Spleen (tissue), 13 donors: Measurements from ENCODE around the gene TNNI3K. TPM values are rescaled to one million over a fixed set of nuclear protein-coding genes. Genes with fewer than 3 reads are reported as not detected.

Source experiments
- DNase-seq: peaks from one replicate; pipeline ENCODE4 v3.0.0-alpha.2; 2020
- H3K27ac ChIP-seq, 8 donors: fragments of 200-600 bp; sonication (generic) in 7 of 8; 1 replicate in 4 of 8; 2 replicates in 4 of 8; pipeline versions ENCODE4 v1.5.0 to v1.8.0; 2016 to 2021; ENCODE audit warnings: inconsistent platforms in 4 of 8, mild to moderate bottlenecking in 4 of 8, moderate library complexity in 1 of 8
- H3K27me3 ChIP-seq, 7 donors: fragments of 200-600 bp; sonication (generic) in 6 of 7; replicated peaks in 1 of 7; 1 replicate in 4 of 7; 2 replicates in 3 of 7; pipeline versions ENCODE4 v1.5.0 to v1.8.0; 2016 to 2021; ENCODE audit warnings: inconsistent platforms in 3 of 7, mild to moderate bottlenecking in 1 of 7
- H3K36me3 ChIP-seq, 6 donors: fragments of 200-600 bp; sonication (generic) in 5 of 6; 1 replicate in 4 of 6; 2 replicates in 2 of 6; pipeline versions ENCODE4 v1.5.0 to v1.8.0; 2016 to 2021; ENCODE audit warnings: inconsistent platforms in 2 of 6
- H3K4me1 ChIP-seq, 6 donors: fragments of 200-600 bp; sonication (generic) in 5 of 6; 1 replicate in 3 of 6; 2 replicates in 3 of 6; pipeline versions ENCODE4 v1.5.0 to v1.8.0; 2016 to 2021; ENCODE audit warnings: inconsistent platforms in 3 of 6
- H3K4me3 ChIP-seq, 8 donors: fragments of 200-600 bp; sonication (generic) in 7 of 8; 1 replicate in 4 of 8; 2 replicates in 4 of 8; pipeline versions ENCODE4 v1.5.0 to v1.8.0; 2016 to 2021; ENCODE audit warnings: inconsistent platforms in 4 of 8, mild to moderate bottlenecking in 4 of 8, moderate library complexity in 2 of 8
- H3K9me3 ChIP-seq, 8 donors: fragments of 200-600 bp; sonication (generic) in 7 of 8; 1 replicate in 4 of 8; 2 replicates in 4 of 8; pipeline versions ENCODE4 v1.5.0 to v1.8.0; 2016 to 2021; ENCODE audit warnings: inconsistent platforms in 4 of 8
- CTCF ChIP-seq, 11 experiments: fragments of 200-600 bp in 7 of 11; fragments of 450-650 bp in 4 of 11; sonication (generic) in 4 of 11; IDR thresholded peaks in 8 of 11; conservative IDR thresholded peaks in 3 of 11; 1 replicate in 7 of 11; 2 replicates in 4 of 11; pipeline versions ENCODE4 v1.4.0 to v1.8.0; 2016 to 2021; ENCODE audit warnings: antibody characterized with exemption in 11 of 11, inconsistent platforms in 4 of 11, mild to moderate bottlenecking in 1 of 11
- POLR2A ChIP-seq, 3 donors: fragments of 450-650 bp; IDR thresholded peaks; one replicate each; pipeline ENCODE4 v1.5.1; 2017; ENCODE audit warnings: antibody characterized with exemption in 3 of 3, mild to moderate bottlenecking in 1 of 3
- POLR2AphosphoS5 ChIP-seq, 3 donors: sonication (generic); formaldehyde crosslinking; IDR thresholded peaks; one replicate each; pipeline ENCODE4 v1.5.1; 2017; ENCODE audit warnings: antibody characterized with exemption in 3 of 3
- WGBS, 5 donors: extraction: QIAGEN DNeasy Blood & Tissue Kit in 3 of 5; methylation state at CpG; one replicate each; pipeline versions ENCODE4 v1.1.5 to v1.1.7; 2013 to 2018; 5-methylcytosine and 5-hydroxymethylcytosine counted together
- intact Hi-C: fragments of 100-400 bp; cut with DNase I; formaldehyde crosslinking; loops from one replicate; pipeline ENCODE4 v1.15.0; 2023; ENCODE audit warnings: low total_unique reads
- long read RNA-seq, 2 donors: transcript quantifications; one replicate each; lab custom pipeline, GENCODE V29; 2026
- polyA plus RNA-seq, 3 donors: library from polyadenylated mRNA; stranded (reverse); fragments of 200-250 nt; gene quantifications; one replicate each; pipeline ENCODE4 v1.2.1, GENCODE V29; 2013
- total RNA-seq, 7 donors: library from RNA; depleted of rRNA in 3 of 7; stranded (reverse); fragments of >200 nt in 3 of 7; fragmentation: NEBNext Ultra II Directional in 4 of 7; extraction: Animal tissue kit (Norgen Biotek cat#: 25700) in 4 of 7; gene quantifications; one replicate each; pipeline versions ENCODE4 v1.1.0 to v1.2.1, GENCODE V29; 2016 to 2021
- donor health status: healthy with polysubstance abuse.
- donor health status: DM: no; HTN: no; CAD: no; lungs with moderate emphysema.
- donor health status: DM: no; HTN: no; CAD: no.
- donor health status: Bipolar disorder and iron deficiency.
- donor health status: healthy.
- donor health status: DM: no; HTN: no; CAD: no.
- donor health status: DM: yes; HTN: yes; CAD: no.

TNNI3K gene
- 1 to 10 TPM in 6 of 7 donors, not detected in 1; 1.3 to 6.2 (median 2.8) TPM for total RNA-seq
- polyA plus RNA-seq = 1 to 10 TPM in 2 of 3 donors, under 1 TPM in 1; 0.41 to 2.8 (median 1.3) TPM
- long read RNA-seq, donor 1 = 0 reads
- long read RNA-seq, donor 2 = 0 reads

- no peaks in the 10 kb centered on the region for H3K4me1 ChIP-seq
- TF ChIP-seq POLR2AphosphoS5 (IDR thresholded peaks at IDR 0.05) = no peak
- no peak for TF ChIP-seq CTCF (IDR thresholded peaks at IDR 0.05 in 8 of 11, conservative IDR thresholded peaks at IDR 0.05 in 3 of 11)
- no peak for TF ChIP-seq POLR2A (IDR thresholded peaks at IDR 0.05)
- H3K27me3 ChIP-seq = no peaks in the 10 kb centered on the region
- H3K36me3 ChIP-seq = no peaks in the 10 kb centered on the region
- intact Hi-C loops = no loop called here
- no peak within 1 kb of the TSS for H3K4me3 ChIP-seq
- WGBS, 5 donors = 60 to 76% (median 70%) methylated on average over 2 of the region's 2 CpGs
- DNase-seq = no peak
- H3K9me3 ChIP-seq = peaks cover 0 to 5% (median 3%) of the 10 kb centered on the region in 8 donors
- H3K27ac ChIP-seq = no peak within 1 kb of the TSS
Measured at GRCh38 chr1:74235153-74235552, at the start of gene TNNI3K. TNNI3K (plus strand) TSS chr1:74235387; CDS start chr1:74235452, 65 bp downstream.

GRCh38 chr1:74193908-74194307 is 41.3 kb upstream of the TNNI3K start:
- peaks cover 0 to 7% (median 0%) of the 10 kb centered on the region in 8 donors for H3K9me3 ChIP-seq
- H3K27ac ChIP-seq = no peak overlapping the region
- H3K4me3 ChIP-seq = no peak overlapping the region
- no peaks in the 10 kb centered on the region for H3K27me3 ChIP-seq
- no peaks in the 10 kb centered on the region for H3K36me3 ChIP-seq
- 77 to 90% (median 85%) methylated on average over 2 of the region's 2 CpGs for WGBS, 5 donors
- TF ChIP-seq POLR2A (IDR thresholded peaks at IDR 0.05) = no peak
- TF ChIP-seq CTCF (IDR thresholded peaks at IDR 0.05 in 8 of 11, conservative IDR thresholded peaks at IDR 0.05 in 3 of 11) = no peak
- no peak for TF ChIP-seq POLR2AphosphoS5 (IDR thresholded peaks at IDR 0.05)
- H3K4me1 ChIP-seq = peaks cover 0 to 15% (median 7%) of the 10 kb centered on the region in 6 donors
- DNase-seq = no peak
- intact Hi-C loops = no loop called here

DNA sequence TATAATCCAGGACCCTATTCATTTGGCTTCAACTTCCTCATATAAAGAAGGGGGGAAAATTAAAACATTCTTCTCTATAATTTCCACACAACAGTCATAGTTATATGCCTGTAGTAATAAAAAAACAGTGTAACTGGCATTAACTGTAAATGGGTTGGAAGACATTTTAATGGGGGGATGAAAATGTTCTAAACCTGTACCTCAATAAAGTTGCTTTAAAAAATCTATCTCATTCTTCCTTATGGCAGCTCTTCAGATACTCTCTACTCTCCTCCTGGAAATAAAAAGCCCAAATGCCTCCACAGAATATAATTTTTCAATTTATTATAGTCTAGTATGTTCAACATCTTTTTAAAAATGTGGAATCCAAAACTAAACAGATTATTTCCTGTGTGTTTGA is 39.8 kb upstream of the TNNI3K start:
- Histone ChIP-seq H3K4me1 (peaks cover 0 to 28% (median 18%) of the 10 kb centered on the region in 6 donors), H3K4me3 (no peak overlapping the region), H3K36me3 (no peaks in the 10 kb centered on the region), H3K9me3 (no peaks in the 10 kb centered on the region), H3K27me3 (no peaks in the 10 kb centered on the region), H3K27ac (no peak overlapping the region)
- DNase-seq = no peak
- intact Hi-C loops = no loop called here
- TF ChIP-seq POLR2A (IDR thresholded peaks at IDR 0.05) (no peak), POLR2AphosphoS5 (IDR thresholded peaks at IDR 0.05) (no peak), CTCF (IDR thresholded peaks at IDR 0.05 in 8 of 11, conservative IDR thresholded peaks at IDR 0.05 in 3 of 11) (no peak)

GRCh38 chr1:74197255-74197654 is 37.9 kb upstream of the TNNI3K start:
- Histone ChIP-seq H3K36me3 (peaks cover 0 to 18% (median 7%) of the 10 kb centered on the region in 6 donors), H3K4me3 (peak overlapping the region; percentile 42 to 66 (median 56)), H3K27ac (peak overlapping the region; percentile 76 to 91 (median 88)), H3K9me3 (no peaks in the 10 kb centered on the region), H3K27me3 (no peaks in the 10 kb centered on the region), H3K4me1 (peaks cover 0 to 41% (median 18%) of the 10 kb centered on the region in 6 donors)
- TF ChIP-seq POLR2A (IDR thresholded peaks at IDR 0.05) = no peak
- TF ChIP-seq CTCF (IDR thresholded peaks at IDR 0.05 in 8 of 11, conservative IDR thresholded peaks at IDR 0.05 in 3 of 11) = no peak
- TF ChIP-seq POLR2AphosphoS5 (IDR thresholded peaks at IDR 0.05) = no peak
- intact Hi-C loops = no loop called here
- DNase-seq = no peak
- 71 to 82% (median 77%) methylated on average over 5 of the region's 5 CpGs for WGBS, 5 donors
